22Rv1 (cell line): ENCODE results near the gene PALS2.

Experiments
- ZFX ChIP-seq: fragments of 450-650 bp; IDR thresholded peaks from 2 replicates; pipeline ENCODE4 v1.6.1; 2017; ENCODE audit warnings: antibody characterized with exemption, borderline replicate concordance
- TF ChIP-seq, protein P1 (sequence below): fragments of 450-650 bp; IDR thresholded peaks from 2 replicates; pipeline ENCODE4 v1.5.1; 2017; ENCODE audit warnings: mild to moderate bottlenecking

DNA sequence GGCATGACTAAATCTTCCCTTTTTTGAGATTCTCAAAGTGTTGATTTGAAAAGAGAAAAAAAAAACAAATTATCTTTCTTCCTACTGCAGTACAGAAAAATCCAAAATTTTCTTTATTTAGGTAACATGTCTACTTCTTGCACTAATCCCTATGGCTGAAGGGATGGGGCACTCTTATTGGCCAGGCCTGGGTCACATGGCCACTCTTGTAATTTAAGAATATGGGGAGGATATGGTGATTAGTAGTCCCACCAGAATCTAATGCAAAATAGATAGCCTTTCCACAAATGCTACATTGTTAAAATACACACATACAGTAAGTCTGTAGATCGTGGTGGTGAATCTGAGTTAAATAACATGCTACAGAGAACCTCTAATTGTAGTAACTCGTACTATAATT lies 7.0 kb upstream of the PALS2 start:
- TF ChIP-seq, protein P1, sequence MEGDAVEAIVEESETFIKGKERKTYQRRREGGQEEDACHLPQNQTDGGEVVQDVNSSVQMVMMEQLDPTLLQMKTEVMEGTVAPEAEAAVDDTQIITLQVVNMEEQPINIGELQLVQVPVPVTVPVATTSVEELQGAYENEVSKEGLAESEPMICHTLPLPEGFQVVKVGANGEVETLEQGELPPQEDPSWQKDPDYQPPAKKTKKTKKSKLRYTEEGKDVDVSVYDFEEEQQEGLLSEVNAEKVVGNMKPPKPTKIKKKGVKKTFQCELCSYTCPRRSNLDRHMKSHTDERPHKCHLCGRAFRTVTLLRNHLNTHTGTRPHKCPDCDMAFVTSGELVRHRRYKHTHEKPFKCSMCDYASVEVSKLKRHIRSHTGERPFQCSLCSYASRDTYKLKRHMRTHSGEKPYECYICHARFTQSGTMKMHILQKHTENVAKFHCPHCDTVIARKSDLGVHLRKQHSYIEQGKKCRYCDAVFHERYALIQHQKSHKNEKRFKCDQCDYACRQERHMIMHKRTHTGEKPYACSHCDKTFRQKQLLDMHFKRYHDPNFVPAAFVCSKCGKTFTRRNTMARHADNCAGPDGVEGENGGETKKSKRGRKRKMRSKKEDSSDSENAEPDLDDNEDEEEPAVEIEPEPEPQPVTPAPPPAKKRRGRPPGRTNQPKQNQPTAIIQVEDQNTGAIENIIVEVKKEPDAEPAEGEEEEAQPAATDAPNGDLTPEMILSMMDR, result no peak
- TF ChIP-seq ZFX, result no peak
